ENCODE measurements around the gene PRDX2.

Gene PRDX2

GRCh38 chr19:12779162-12779993, 22.2 kb downstream of the PRDX2 start:
- no peak for DNase-seq (ENCODE audit: low read depth in 3 of 3)

GRCh38 chr19:12778905-12779161, 22.8 kb downstream of the PRDX2 start:
- no peak for DNase-seq (ENCODE audit: low read depth in 3 of 3)

- no peak for DNase-seq (ENCODE audit: low read depth in 3 of 3)
Measured at GRCh38 chr19:12778017-12778904, 23.3 kb downstream of the PRDX2 start.

- peak in 2 of 3 donors; percentile 57 to 83 for DNase-seq (ENCODE audit: low read depth in 3 of 3)
Measured at GRCh38 chr19:12777217-12778016, 24.2 kb downstream of the PRDX2 start.

- DNase-seq (ENCODE audit: low read depth in 3 of 3) = no peak
Measured at GRCh38 chr19:12774588-12775555, 26.7 kb downstream of the PRDX2 start, which contains the start of gene HOOK2. TSS of gene HOOK2 (minus strand) at chr19:12775552. CDS start at chr19:12775449, 103 bp downstream.

GRCh38 chr19:12773571-12773970, 28.0 kb downstream of the PRDX2 start:
- DNase-seq (ENCODE audit: low read depth in 3 of 3) = no peak

GRCh38 chr19:12772323-12772722, 29.3 kb downstream of the PRDX2 start:
- DNase-seq (ENCODE audit: low read depth in 3 of 3) = no peak

GRCh38 chr19:12770922-12771321, 30.7 kb downstream of the PRDX2 start:
- DNase-seq (ENCODE audit: low read depth in 3 of 3) = no peak

- DNase-seq (ENCODE audit: low read depth in 3 of 3) = no peak
Measured at GRCh38 chr19:12769689-12770088, 31.9 kb downstream of the PRDX2 start.

- DNase-seq (ENCODE audit: low read depth in 3 of 3) = no peak
Measured at GRCh38 chr19:12767666-12768065, 33.9 kb downstream of the PRDX2 start.

GRCh38 chr19:12767150-12767549, 34.5 kb downstream of the PRDX2 start:
- no peak for DNase-seq (ENCODE audit: low read depth in 3 of 3)

GRCh38 chr19:12766051-12766521, 35.5 kb downstream of the PRDX2 start:
- DNase-seq (ENCODE audit: low read depth in 3 of 3) = peak in 2 of 3 donors; percentile 53 to 82

GRCh38 chr19:12764698-12765097, 36.9 kb downstream of the PRDX2 start:
- DNase-seq (ENCODE audit: low read depth in 3 of 3) = no peak

- no peak for DNase-seq (ENCODE audit: low read depth in 3 of 3)
Measured at GRCh38 chr19:12763100-12763499, 38.5 kb downstream of the PRDX2 start.

GRCh38 chr19:12759686-12760085, 41.9 kb downstream of the PRDX2 start:
- DNase-seq (ENCODE audit: low read depth in 3 of 3) = no peak

- peak in 1 of 3 donors; percentile 58 for DNase-seq (ENCODE audit: low read depth in 3 of 3)
Measured at GRCh38 chr19:12757544-12758274, 43.9 kb downstream of the PRDX2 start.

- no peak for DNase-seq (ENCODE audit: low read depth in 3 of 3)
Measured at GRCh38 chr19:12756150-12756883, 45.3 kb downstream of the PRDX2 start.

- DNase-seq (ENCODE audit: low read depth in 3 of 3) = no peak
Measured at GRCh38 chr19:12754465-12755196, 47.0 kb downstream of the PRDX2 start.
